ENCODE results near the gene RPL39.

- no peak for TF ChIP-seq CTCF (IDR thresholded peaks at IDR 0.05 in 2 of 3, conservative IDR thresholded peaks at IDR 0.05 in 1 of 3; ENCODE audit: control insufficient read depth in 2 of 3, extremely low read depth in 1 of 3, insufficient read depth in 1 of 3, low read depth in 3 of 3, low read length in 3 of 3)
- TF ChIP-seq ELK1 (IDR thresholded peaks at IDR 0.05; ENCODE audit: low read depth, low read length), result no peak
- no peak for TF ChIP-seq SMARCA5 (IDR thresholded peaks at IDR 0.05)
- TF ChIP-seq MYC (IDR thresholded peaks at IDR 0.05; ENCODE audit: insufficient read depth, insufficient read length, insufficient replicate concordance, low read length, severe bottlenecking), result no peak
- TF ChIP-seq CREB1 (IDR thresholded peaks at IDR 0.05; ENCODE audit: low read depth), result no peak
- TF ChIP-seq, protein P1, sequence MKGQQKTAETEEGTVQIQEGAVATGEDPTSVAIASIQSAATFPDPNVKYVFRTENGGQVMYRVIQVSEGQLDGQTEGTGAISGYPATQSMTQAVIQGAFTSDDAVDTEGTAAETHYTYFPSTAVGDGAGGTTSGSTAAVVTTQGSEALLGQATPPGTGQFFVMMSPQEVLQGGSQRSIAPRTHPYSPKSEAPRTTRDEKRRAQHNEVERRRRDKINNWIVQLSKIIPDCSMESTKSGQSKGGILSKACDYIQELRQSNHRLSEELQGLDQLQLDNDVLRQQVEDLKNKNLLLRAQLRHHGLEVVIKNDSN (IDR thresholded peaks at IDR 0.05; ENCODE audit: borderline replicate concordance, extremely low read length, insufficient read depth, low read depth, low read length), result no peak
- no peak for TF ChIP-seq BHLHE40 (IDR thresholded peaks at IDR 0.05; ENCODE audit: borderline replicate concordance in 1 of 2, low read depth in 2 of 2, low read length in 1 of 2)
- TF ChIP-seq TBL1XR1 (IDR thresholded peaks at IDR 0.05; ENCODE audit: low read depth, low read length), result no peak
- no peak for TF ChIP-seq POLR2A (IDR thresholded peaks at IDR 0.05; ENCODE audit: low read depth, low read length)
These were observed 24.9 kb upstream of the RPL39 start for GRCh38 chrX:119816300-119816699.
